Measurements from ENCODE around the gene COL26A1. TPM values are rescaled to one million over a fixed set of nuclear protein-coding genes. Genes with fewer than 3 reads are reported as not detected.

Gene COL26A1
- total RNA-seq, 1 experiment from 2014 or later: 0.43 TPM

- CTCF ChIA-PET: no interaction called here
- no peaks in the 10 kb centered on the region for H3K27me3 ChIP-seq (replicated peaks; ENCODE audit: insufficient read depth, low read depth, low read length, poor library complexity)
- no TSS peak for BruUV-seq (replicated peaks)
- TF ChIP-seq CTCF (conservative IDR thresholded peaks at IDR 0.05; ENCODE audit: low read depth, low read length) (no peak), EZH2 (IDR thresholded peaks at IDR 0.05; ENCODE audit: borderline replicate concordance, low read depth, low read length, poor library complexity, severe bottlenecking) (no peak)
- H3K9me3 ChIP-seq (ENCODE audit: low read depth, low read length, poor library complexity, severe bottlenecking): no peaks in the 10 kb centered on the region
- H3K36me3 ChIP-seq (ENCODE audit: insufficient read depth, low read length, poor library complexity, severe bottlenecking): no peaks in the 10 kb centered on the region
- no peak overlapping the region for H3K4me3 ChIP-seq (ENCODE audit: low read depth, low read length, poor library complexity, severe bottlenecking)
- H3K27ac ChIP-seq (ENCODE audit: low read depth, low read length, poor library complexity, severe bottlenecking): no peak overlapping the region
- no peak for DNase-seq (ENCODE audit: low spot score)
- intact Hi-C loops (cut with micrococcal nuclease; ENCODE audit: unreplicated experiment): no loop called here
- H3K4me1 ChIP-seq (ENCODE audit: insufficient read depth, low read length, poor library complexity, severe bottlenecking): no peaks in the 10 kb centered on the region
- POLR2A ChIA-PET (ENCODE audit: low non-redundant PET): interaction anchor here (0.7 kb wide), 1 partner anchor 17 kb away, joined by 3 read pairs; no protein-coding TSS in a partner anchor
Observed at GRCh38 chr7:101529560-101529959, 166.9 kb downstream of the COL26A1 start.

- H3K27ac ChIP-seq (ENCODE audit: low read depth, low read length, poor library complexity, severe bottlenecking): no peak overlapping the region
- intact Hi-C loops (cut with micrococcal nuclease; ENCODE audit: unreplicated experiment): no loop called here
- POLR2A ChIA-PET (ENCODE audit: low non-redundant PET): no interaction called here
Observed at GRCh38 chr7:101531726-101532357, 169.2 kb downstream of the COL26A1 start.

GRCh38 chr7:101532400-101533102 is 169.9 kb downstream of the COL26A1 start:
- no peaks in the 10 kb centered on the region for H3K9me3 ChIP-seq (ENCODE audit: low read depth, low read length, poor library complexity, severe bottlenecking)
- intact Hi-C loops (cut with micrococcal nuclease; ENCODE audit: unreplicated experiment): no loop called here
- POLR2A ChIA-PET (ENCODE audit: low non-redundant PET): no interaction called here
- no peak overlapping the region for H3K4me3 ChIP-seq (ENCODE audit: low read depth, low read length, poor library complexity, severe bottlenecking)
- no peak for TF ChIP-seq CTCF (conservative IDR thresholded peaks at IDR 0.05; ENCODE audit: low read depth, low read length)
- no peak for TF ChIP-seq EZH2 (IDR thresholded peaks at IDR 0.05; ENCODE audit: borderline replicate concordance, low read depth, low read length, poor library complexity, severe bottlenecking)
- CTCF ChIA-PET: interaction anchor here (1.4 kb wide), 1 partner anchor 10 kb away, joined by 4 read pairs; no protein-coding TSS in a partner anchor
- H3K27me3 ChIP-seq (replicated peaks; ENCODE audit: insufficient read depth, low read depth, low read length, poor library complexity): no peaks in the 10 kb centered on the region
- DNase-seq (ENCODE audit: low spot score): no peak
- no peaks in the 10 kb centered on the region for H3K4me1 ChIP-seq (ENCODE audit: insufficient read depth, low read length, poor library complexity, severe bottlenecking)
- no peak overlapping the region for H3K27ac ChIP-seq (ENCODE audit: low read depth, low read length, poor library complexity, severe bottlenecking)
- H3K36me3 ChIP-seq (ENCODE audit: insufficient read depth, low read length, poor library complexity, severe bottlenecking): no peaks in the 10 kb centered on the region
- no TSS peak for BruUV-seq (replicated peaks)

More at GRCh38 chr7:101531726-101532357, 169.2 kb downstream of the COL26A1 start:
- no peaks in the 10 kb centered on the region for H3K27me3 ChIP-seq (replicated peaks; ENCODE audit: insufficient read depth, low read depth, low read length, poor library complexity)
- BruUV-seq (replicated peaks): no TSS peak
- no peaks in the 10 kb centered on the region for H3K4me1 ChIP-seq (ENCODE audit: insufficient read depth, low read length, poor library complexity, severe bottlenecking)
- DNase-seq (ENCODE audit: low spot score): no peak
- CTCF ChIA-PET: interaction anchor here (0.5 to 1.4 kb wide), 2 partner anchors 11 to 14 kb away, joined by 3 to 4 read pairs; no protein-coding TSS in a partner anchor
- no peaks in the 10 kb centered on the region for H3K9me3 ChIP-seq (ENCODE audit: low read depth, low read length, poor library complexity, severe bottlenecking)
- H3K36me3 ChIP-seq (ENCODE audit: insufficient read depth, low read length, poor library complexity, severe bottlenecking): no peaks in the 10 kb centered on the region
- TF ChIP-seq CTCF (conservative IDR thresholded peaks at IDR 0.05; ENCODE audit: low read depth, low read length): no peak
- TF ChIP-seq EZH2 (IDR thresholded peaks at IDR 0.05; ENCODE audit: borderline replicate concordance, low read depth, low read length, poor library complexity, severe bottlenecking): no peak
- H3K4me3 ChIP-seq (ENCODE audit: low read depth, low read length, poor library complexity, severe bottlenecking): no peak overlapping the region

Data from A673 (cell line).